HEK293 (cell line): ENCODE measurements around the gene MBD3L1.

Experiments
- CTCF ChIA-PET: fragments of 350-600 bp; formaldehyde crosslinking; extraction: SDS; loops from one replicate; lab custom pipeline; 2021; ENCODE audit warnings: antibody characterized with exemption; lab: Yijun Ruan, JAX
- POLR2A ChIA-PET: fragments of 300-600 bp; formaldehyde crosslinking; extraction: SDS; loops from one replicate; lab custom pipeline; 2020; ENCODE audit warnings: antibody characterized with exemption, inconsistent platforms; lab: Yijun Ruan, JAX
- H3K27ac ChIP-seq: fragments of 200-500 bp; sonication (Bioruptor generic); 2 replicates; pipeline ENCODE4 v1.5.1; 2014; ENCODE audit warnings: low read depth, low read length, control low read depth, inconsistent platforms; ENCODE audit errors: extremely low read depth
- H3K36me3 ChIP-seq, 2 experiments: fragments of 200-500 bp in 1 of 2; sonication (Bioruptor generic) in 1 of 2; 1 replicate in 1 of 2; 2 replicates in 1 of 2; pipeline ENCODE4 v1.5.1; 2014 to 2017; ENCODE audit warnings: inconsistent platforms in 2 of 2, low read length in 2 of 2; ENCODE audit not compliant: control insufficient read depth in 2 of 2, insufficient read depth in 1 of 2
- H3K4me1 ChIP-seq: fragments of 200-500 bp; sonication (Bioruptor generic); 2 replicates; pipeline ENCODE4 v1.5.1; 2014; ENCODE audit warnings: mild to moderate bottlenecking, low read length, inconsistent platforms; ENCODE audit not compliant: control insufficient read depth, insufficient read depth
- H3K4me3 ChIP-seq: 2 replicates; pipeline ENCODE4 v1.5.1; 2011; ENCODE audit warnings: low read depth, mild to moderate bottlenecking, control low read depth, low read length, moderate library complexity
- H3K9me3 ChIP-seq: fragments of 200-500 bp; sonication (Bioruptor generic); 2 replicates; pipeline ENCODE4 v1.5.1; 2014; ENCODE audit warnings: low read depth, low read length, inconsistent platforms; ENCODE audit not compliant: control insufficient read depth, insufficient read depth
- BCL11B ChIP-seq: fragments of 450-650 bp; formaldehyde crosslinking; IDR thresholded peaks from 2 replicates; pipeline ENCODE4 v1.5.1; 2016; ENCODE audit warnings: low read depth, missing biosample characterization, missing genetic modification characterization
- EGR2 ChIP-seq: fragments of 450-650 bp; formaldehyde crosslinking; IDR thresholded peaks from 2 replicates; pipeline ENCODE4 v1.5.1; 2016; ENCODE audit warnings: low read depth, missing biosample characterization, missing genetic modification characterization
- HOXC10 ChIP-seq: sonication (generic); formaldehyde crosslinking; IDR thresholded peaks from 2 replicates; pipeline ENCODE4 v1.8.1; 2023; ENCODE audit warnings: mild to moderate bottlenecking, missing genetic modification reagents
- IKZF3 ChIP-seq: fragments of 450-650 bp; IDR thresholded peaks from 2 replicates; pipeline ENCODE4 v1.5.0; 2018; ENCODE audit warnings: missing biosample characterization, mild to moderate bottlenecking, missing genetic modification characterization, moderate library complexity
- MZF1 ChIP-seq: fragments of 450-650 bp; formaldehyde crosslinking; IDR thresholded peaks from 2 replicates; pipeline ENCODE4 v1.5.1; 2017; ENCODE audit warnings: missing biosample characterization, missing genetic modification characterization, borderline replicate concordance
- OSR2 ChIP-seq: fragments of 450-650 bp; formaldehyde crosslinking; IDR thresholded peaks from 2 replicates; pipeline ENCODE4 v1.5.1; 2016; ENCODE audit warnings: missing biosample characterization, missing genetic modification characterization
- SETDB1 ChIP-seq: IDR thresholded peaks from one replicate; pipeline ENCODE4 v1.6.1; 2017; ENCODE audit warnings: mild to moderate bottlenecking, low read length, moderate library complexity, mixed read lengths; ENCODE audit not compliant: insufficient read length
- SP2 ChIP-seq: fragments of 450-650 bp; formaldehyde crosslinking; IDR thresholded peaks from 2 replicates; pipeline ENCODE4 v1.5.1; 2016; ENCODE audit warnings: missing biosample characterization, missing genetic modification characterization
- ZBTB17 ChIP-seq: fragments of 450-650 bp; formaldehyde crosslinking; IDR thresholded peaks from 2 replicates; pipeline ENCODE4 v1.5.1; 2016; ENCODE audit warnings: missing biosample characterization, missing genetic modification characterization
- ZNF10 ChIP-seq: fragments of 450-650 bp; formaldehyde crosslinking; IDR thresholded peaks from 2 replicates; pipeline ENCODE4 v1.5.1; 2017; ENCODE audit warnings: missing biosample characterization, missing genetic modification characterization
- ZNF112 ChIP-seq: fragments of 450-650 bp; formaldehyde crosslinking; IDR thresholded peaks from 2 replicates; pipeline ENCODE4 v1.5.0; 2017; ENCODE audit warnings: missing biosample characterization, missing genetic modification characterization
- ZNF155 ChIP-seq: fragments of 450-650 bp; formaldehyde crosslinking; IDR thresholded peaks from 2 replicates; pipeline ENCODE4 v1.5.1; 2016; ENCODE audit warnings: missing biosample characterization, missing genetic modification characterization
- ZNF211 ChIP-seq: fragments of 450-650 bp; formaldehyde crosslinking; IDR thresholded peaks from 2 replicates; pipeline ENCODE4 v1.5.1; 2016; ENCODE audit warnings: low read depth, missing biosample characterization, missing genetic modification characterization
- ZNF433 ChIP-seq: fragments of 450-650 bp; formaldehyde crosslinking; IDR thresholded peaks from 2 replicates; pipeline ENCODE4 v1.5.1; 2016; ENCODE audit warnings: missing biosample characterization, missing genetic modification characterization, low read depth
- ZNF514 ChIP-seq: fragments of 450-650 bp; formaldehyde crosslinking; IDR thresholded peaks from 2 replicates; pipeline ENCODE4 v1.5.1; 2016; ENCODE audit warnings: missing biosample characterization, missing genetic modification characterization
- ZNF544 ChIP-seq: fragments of 450-650 bp; formaldehyde crosslinking; IDR thresholded peaks from 2 replicates; pipeline ENCODE4 v1.5.0; 2017; ENCODE audit warnings: missing biosample characterization, missing genetic modification characterization
- ZNF792 ChIP-seq: fragments of 450-650 bp; formaldehyde crosslinking; IDR thresholded peaks from 2 replicates; pipeline ENCODE4 v1.5.1; 2016; ENCODE audit warnings: missing biosample characterization, missing genetic modification characterization
- ZXDB ChIP-seq: fragments of 450-650 bp; formaldehyde crosslinking; IDR thresholded peaks from 2 replicates; pipeline ENCODE4 v1.5.1; 2016; ENCODE audit warnings: missing biosample characterization, missing genetic modification characterization
- TF ChIP-seq, protein P1 (sequence below): fragments of 450-650 bp; formaldehyde crosslinking; IDR thresholded peaks from 2 replicates; pipeline ENCODE4 v1.5.1; 2016; ENCODE audit warnings: missing biosample characterization, missing genetic modification characterization, borderline replicate concordance
- TF ChIP-seq, protein P2 (sequence below): fragments of 450-650 bp; IDR thresholded peaks from 2 replicates; pipeline ENCODE4 v1.5.1; 2018; ENCODE audit warnings: missing biosample characterization, mild to moderate bottlenecking, missing genetic modification characterization
- TF ChIP-seq, protein P3 (sequence below): fragments of 450-650 bp; formaldehyde crosslinking; IDR thresholded peaks from 2 replicates; pipeline ENCODE4 v1.5.1; 2016; ENCODE audit warnings: missing biosample characterization, missing genetic modification characterization, low read depth
- TF ChIP-seq, protein P4 (sequence below): fragments of 450-650 bp; formaldehyde crosslinking; IDR thresholded peaks from 2 replicates; pipeline ENCODE4 v1.5.1; 2016; ENCODE audit warnings: missing biosample characterization, missing genetic modification characterization

The MBD3L1 gene

DNA sequence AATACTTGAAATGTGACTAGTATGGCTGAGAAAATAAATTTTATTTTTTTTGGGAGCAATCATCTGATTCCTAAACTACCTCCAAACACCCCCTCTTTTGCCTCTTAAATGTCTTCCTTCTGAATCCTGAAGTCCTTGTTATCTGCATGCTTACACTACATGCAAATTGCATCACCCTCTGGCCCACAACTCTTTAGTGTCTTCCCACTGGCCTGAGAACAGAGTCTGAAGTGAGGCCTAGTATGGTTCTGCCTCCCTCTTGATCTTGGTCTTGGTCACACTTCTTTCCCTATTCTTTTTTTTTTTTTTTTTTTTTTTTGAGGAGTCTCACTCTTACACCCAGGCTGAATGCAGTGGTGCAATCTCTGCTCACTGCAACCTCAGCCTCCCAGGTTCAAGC lies 4.9 kb upstream of the MBD3L1 start:
- H3K27ac ChIP-seq: no peak overlapping the region
- TF ChIP-seq ZNF433 (tag by site-specific recombination) (no peak), ZXDB (tag by site-specific recombination) (no peak), OSR2 (tag by site-specific recombination) (no peak), ZNF211 (no peak)
- TF ChIP-seq, protein P1, sequence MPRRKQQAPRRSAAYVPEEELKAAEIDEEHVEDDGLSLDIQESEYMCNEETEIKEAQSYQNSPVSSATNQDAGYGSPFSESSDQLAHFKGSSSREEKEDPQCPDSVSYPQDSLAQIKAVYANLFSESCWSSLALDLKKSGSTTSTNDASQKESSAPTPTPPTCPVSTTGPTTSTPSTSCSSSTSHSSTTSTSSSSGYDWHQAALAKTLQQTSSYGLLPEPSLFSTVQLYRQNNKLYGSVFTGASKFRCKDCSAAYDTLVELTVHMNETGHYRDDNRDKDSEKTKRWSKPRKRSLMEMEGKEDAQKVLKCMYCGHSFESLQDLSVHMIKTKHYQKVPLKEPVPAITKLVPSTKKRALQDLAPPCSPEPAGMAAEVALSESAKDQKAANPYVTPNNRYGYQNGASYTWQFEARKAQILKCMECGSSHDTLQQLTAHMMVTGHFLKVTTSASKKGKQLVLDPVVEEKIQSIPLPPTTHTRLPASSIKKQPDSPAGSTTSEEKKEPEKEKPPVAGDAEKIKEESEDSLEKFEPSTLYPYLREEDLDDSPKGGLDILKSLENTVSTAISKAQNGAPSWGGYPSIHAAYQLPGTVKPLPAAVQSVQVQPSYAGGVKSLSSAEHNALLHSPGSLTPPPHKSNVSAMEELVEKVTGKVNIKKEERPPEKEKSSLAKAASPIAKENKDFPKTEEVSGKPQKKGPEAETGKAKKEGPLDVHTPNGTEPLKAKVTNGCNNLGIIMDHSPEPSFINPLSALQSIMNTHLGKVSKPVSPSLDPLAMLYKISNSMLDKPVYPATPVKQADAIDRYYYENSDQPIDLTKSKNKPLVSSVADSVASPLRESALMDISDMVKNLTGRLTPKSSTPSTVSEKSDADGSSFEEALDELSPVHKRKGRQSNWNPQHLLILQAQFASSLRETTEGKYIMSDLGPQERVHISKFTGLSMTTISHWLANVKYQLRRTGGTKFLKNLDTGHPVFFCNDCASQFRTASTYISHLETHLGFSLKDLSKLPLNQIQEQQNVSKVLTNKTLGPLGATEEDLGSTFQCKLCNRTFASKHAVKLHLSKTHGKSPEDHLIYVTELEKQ (tag by site-specific recombination): no peak
- ChIA-PET CTCF (interaction anchor here (0.6 kb wide), 1 partner anchor 256 kb away, joined by 4 read pairs; no protein-coding TSS in a partner anchor), POLR2A (no interaction called here)
- 0 out of 2 replicates have a peak, but pooled peaks cover 4% of the 10 kb centered on the region for H3K4me1 ChIP-seq
- no peaks in the 10 kb centered on the region for H3K9me3 ChIP-seq
- H3K36me3 ChIP-seq: peaks cover 0 to 11% of the 10 kb centered on the region in 2 experiments; a peak in 1 of 3 replicates
- H3K4me3 ChIP-seq: no peak overlapping the region

DNA sequence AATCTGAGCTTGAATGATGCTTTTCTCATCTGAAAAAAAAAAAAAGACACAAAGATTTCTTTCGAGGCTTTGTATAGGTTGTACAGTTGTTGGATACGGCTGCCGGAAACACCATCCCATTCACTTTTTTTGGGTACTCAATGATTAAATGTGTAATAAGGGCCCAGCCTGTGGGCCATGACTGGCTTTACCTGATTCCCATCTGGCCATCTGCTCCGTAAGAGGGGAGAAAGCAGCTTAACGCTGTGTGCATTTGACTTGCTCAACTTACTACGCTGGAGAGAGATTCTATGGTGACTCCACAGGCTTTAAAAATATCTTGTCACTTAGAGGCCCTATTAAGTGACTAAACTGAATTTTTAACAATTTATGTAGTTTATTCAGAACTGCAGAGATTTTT lies 804 bp upstream of the MBD3L1 start:
- CTCF ChIA-PET: interaction anchor here (0.7 kb wide), 2 partner anchors 187 to 593 kb away, joined by 3 to 5 read pairs; no protein-coding TSS in a partner anchor
- Histone ChIP-seq H3K4me1 (0 out of 2 replicates have a peak, but pooled peaks cover 4% of the 10 kb centered on the region), H3K4me3 (no peak overlapping the region; the same call in 1 of the 2 replicates), H3K9me3 (no peaks in the 10 kb centered on the region), H3K27ac (peak overlapping the region; percentile 68; the same call in 1 of the 2 replicates), H3K36me3 (peaks cover 0 to 7% of the 10 kb centered on the region in 2 experiments; a peak in 1 of 3 replicates)
- POLR2A ChIA-PET: interaction anchor here (0.7 kb wide), 1 partner anchor 754 kb away, joined by 4 read pairs; no protein-coding TSS in a partner anchor
- TF ChIP-seq ZBTB17 (tag by site-specific recombination) (no peak), SETDB1 (no peak), ZNF155 (tag by site-specific recombination) (no peak), SP2 (tag by site-specific recombination) (no peak), EGR2 (tag by site-specific recombination) (no peak), ZNF112 (tag by site-specific recombination) (no peak)
- TF ChIP-seq, protein P2, sequence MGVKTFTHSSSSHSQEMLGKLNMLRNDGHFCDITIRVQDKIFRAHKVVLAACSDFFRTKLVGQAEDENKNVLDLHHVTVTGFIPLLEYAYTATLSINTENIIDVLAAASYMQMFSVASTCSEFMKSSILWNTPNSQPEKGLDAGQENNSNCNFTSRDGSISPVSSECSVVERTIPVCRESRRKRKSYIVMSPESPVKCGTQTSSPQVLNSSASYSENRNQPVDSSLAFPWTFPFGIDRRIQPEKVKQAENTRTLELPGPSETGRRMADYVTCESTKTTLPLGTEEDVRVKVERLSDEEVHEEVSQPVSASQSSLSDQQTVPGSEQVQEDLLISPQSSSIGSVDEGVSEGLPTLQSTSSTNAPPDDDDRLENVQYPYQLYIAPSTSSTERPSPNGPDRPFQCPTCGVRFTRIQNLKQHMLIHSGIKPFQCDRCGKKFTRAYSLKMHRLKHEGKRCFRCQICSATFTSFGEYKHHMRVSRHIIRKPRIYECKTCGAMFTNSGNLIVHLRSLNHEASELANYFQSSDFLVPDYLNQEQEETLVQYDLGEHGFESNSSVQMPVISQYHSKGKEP (tag by site-specific recombination): no peak
- TF ChIP-seq, all 188 proteins: peak for 0

DNA sequence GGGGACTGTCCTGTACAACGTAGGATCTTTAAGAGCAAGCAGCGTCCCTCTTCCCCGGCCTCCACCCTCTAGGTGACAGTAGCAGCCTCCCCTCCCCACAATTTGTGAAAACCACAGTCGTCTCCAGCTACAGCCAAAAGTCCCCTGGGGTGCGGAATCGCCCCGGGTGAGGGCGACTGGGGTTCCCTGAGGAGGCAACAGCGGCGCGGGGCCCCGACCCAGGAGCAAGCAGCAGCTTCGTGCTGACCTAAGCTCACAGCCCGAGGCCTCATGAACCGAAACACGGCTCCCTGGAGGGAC lies 395 bp upstream of the MBD3L1 start:
- POLR2A ChIA-PET: no interaction called here
- CTCF ChIA-PET: interaction anchor here (0.7 kb wide), 1 partner anchor 187 kb away, joined by 3 read pairs; no protein-coding TSS in a partner anchor
- TF ChIP-seq ZNF792 (tag by site-specific recombination) (no peak), MZF1 (tag by site-specific recombination) (no peak), ZNF10 (tag by site-specific recombination) (no peak), IKZF3 (tag by site-specific recombination) (no peak), ZNF514 (tag by site-specific recombination) (no peak), ZNF544 (tag by site-specific recombination) (no peak), HOXC10 (no peak), BCL11B (tag by site-specific recombination) (no peak)
- TF ChIP-seq, protein P3, sequence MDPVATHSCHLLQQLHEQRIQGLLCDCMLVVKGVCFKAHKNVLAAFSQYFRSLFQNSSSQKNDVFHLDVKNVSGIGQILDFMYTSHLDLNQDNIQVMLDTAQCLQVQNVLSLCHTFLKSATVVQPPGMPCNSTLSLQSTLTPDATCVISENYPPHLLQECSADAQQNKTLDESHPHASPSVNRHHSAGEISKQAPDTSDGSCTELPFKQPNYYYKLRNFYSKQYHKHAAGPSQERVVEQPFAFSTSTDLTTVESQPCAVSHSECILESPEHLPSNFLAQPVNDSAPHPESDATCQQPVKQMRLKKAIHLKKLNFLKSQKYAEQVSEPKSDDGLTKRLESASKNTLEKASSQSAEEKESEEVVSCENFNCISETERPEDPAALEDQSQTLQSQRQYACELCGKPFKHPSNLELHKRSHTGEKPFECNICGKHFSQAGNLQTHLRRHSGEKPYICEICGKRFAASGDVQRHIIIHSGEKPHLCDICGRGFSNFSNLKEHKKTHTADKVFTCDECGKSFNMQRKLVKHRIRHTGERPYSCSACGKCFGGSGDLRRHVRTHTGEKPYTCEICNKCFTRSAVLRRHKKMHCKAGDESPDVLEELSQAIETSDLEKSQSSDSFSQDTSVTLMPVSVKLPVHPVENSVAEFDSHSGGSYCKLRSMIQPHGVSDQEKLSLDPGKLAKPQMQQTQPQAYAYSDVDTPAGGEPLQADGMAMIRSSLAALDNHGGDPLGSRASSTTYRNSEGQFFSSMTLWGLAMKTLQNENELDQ: no peak
- TF ChIP-seq, protein P4, sequence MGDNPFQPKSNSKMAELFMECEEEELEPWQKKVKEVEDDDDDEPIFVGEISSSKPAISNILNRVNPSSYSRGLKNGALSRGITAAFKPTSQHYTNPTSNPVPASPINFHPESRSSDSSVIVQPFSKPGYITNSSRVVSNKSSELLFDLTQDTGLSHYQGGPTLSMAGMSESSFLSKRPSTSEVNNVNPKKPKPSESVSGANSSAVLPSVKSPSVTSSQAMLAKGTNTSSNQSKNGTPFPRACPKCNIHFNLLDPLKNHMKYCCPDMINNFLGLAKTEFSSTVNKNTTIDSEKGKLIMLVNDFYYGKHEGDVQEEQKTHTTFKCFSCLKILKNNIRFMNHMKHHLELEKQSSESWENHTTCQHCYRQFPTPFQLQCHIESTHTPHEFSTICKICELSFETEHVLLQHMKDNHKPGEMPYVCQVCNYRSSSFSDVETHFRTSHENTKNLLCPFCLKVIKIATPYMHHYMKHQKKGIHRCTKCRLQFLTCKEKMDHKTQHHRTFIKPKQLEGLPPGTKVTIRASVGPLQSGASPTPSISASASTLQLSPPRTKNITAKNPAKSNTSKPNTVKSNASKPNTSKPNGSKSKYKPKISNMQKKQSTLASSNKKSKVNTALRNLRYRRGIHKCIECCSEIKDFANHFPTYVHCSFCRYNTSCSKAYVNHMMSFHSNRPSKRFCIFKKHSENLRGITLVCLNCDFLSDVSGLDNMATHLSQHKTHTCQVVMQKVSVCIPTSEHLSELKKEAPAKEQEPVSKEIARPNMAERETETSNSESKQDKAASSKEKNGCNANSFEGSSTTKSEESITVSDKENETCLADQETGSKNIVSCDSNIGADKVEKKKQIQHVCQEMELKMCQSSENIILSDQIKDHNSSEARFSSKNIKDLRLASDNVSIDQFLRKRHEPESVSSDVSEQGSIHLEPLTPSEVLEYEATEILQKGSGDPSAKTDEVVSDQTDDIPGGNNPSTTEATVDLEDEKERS (tag by site-specific recombination): no peak

More for the DNA sequence above, 395 bp upstream of the MBD3L1 start:
- no peaks in the 10 kb centered on the region for H3K9me3 ChIP-seq
- peaks cover 0 to 7% of the 10 kb centered on the region in 2 experiments; a peak in 1 of 3 replicates for H3K36me3 ChIP-seq
- peak overlapping the region; percentile 64 for H3K4me3 ChIP-seq
- 0 out of 2 replicates have a peak, but pooled peaks cover 4% of the 10 kb centered on the region for H3K4me1 ChIP-seq
- H3K27ac ChIP-seq: peak overlapping the region; percentile 68
